Smooth muscle cell (in vitro differentiated cells): ENCODE measurements around the gene MKNK1. TPM values are rescaled to one million over a fixed set of nuclear protein-coding genes. Genes with fewer than 3 reads are reported as not detected.

Experiments used
- DNase-seq: peaks from one replicate; lab custom pipeline; 2025; ENCODE audit not compliant: unreplicated experiment; lab: John Stamatoyannopoulos, UW
- H2AFZ ChIP-seq: fragments of 200-600 bp; sonication (generic); 2 replicates; pipeline ENCODE4 v1.6.0; 2016; ENCODE audit warnings: antibody characterized with exemption, low read depth, mild to moderate bottlenecking
- H3F3A ChIP-seq: fragments of 200-600 bp; sonication (generic); 2 replicates; pipeline ENCODE4 v1.6.0; 2017; ENCODE audit warnings: antibody characterized with exemption, low read depth
- H3K27ac ChIP-seq: fragments of 200-600 bp; sonication (generic); 2 replicates; pipeline ENCODE4 v1.5.1; 2016; ENCODE audit warnings: low read depth, mild to moderate bottlenecking
- H3K27me3 ChIP-seq: fragments of 200-600 bp; sonication (generic); 2 replicates; pipeline ENCODE4 v1.6.1; 2016; ENCODE audit warnings: low read depth, mild to moderate bottlenecking
- H3K36me3 ChIP-seq: fragments of 200-600 bp; sonication (generic); 2 replicates; pipeline ENCODE4 v1.5.1; 2016; ENCODE audit warnings: low read depth
- H3K4me1 ChIP-seq: fragments of 200-600 bp; sonication (generic); 2 replicates; pipeline ENCODE4 v1.5.1; 2016; ENCODE audit warnings: low read depth
- H3K4me2 ChIP-seq: fragments of 200-600 bp; sonication (generic); 2 replicates; pipeline ENCODE4 v1.6.0; 2016; ENCODE audit warnings: mild to moderate bottlenecking
- H3K4me3 ChIP-seq: fragments of 200-600 bp; sonication (generic); 2 replicates; pipeline ENCODE4 v1.5.1; 2016; ENCODE audit warnings: mild to moderate bottlenecking
- H3K79me2 ChIP-seq: fragments of 200-600 bp; sonication (generic); 2 replicates; pipeline ENCODE4 v1.6.0; 2016; ENCODE audit warnings: low read depth, mild to moderate bottlenecking
- H3K9ac ChIP-seq: fragments of 200-600 bp; sonication (generic); 2 replicates; pipeline ENCODE4 v1.6.0; 2016; ENCODE audit warnings: low read depth
- H3K9me3 ChIP-seq: fragments of 200-600 bp; sonication (generic); replicated peaks from 2 replicates; pipeline ENCODE4 v1.5.1; 2016; ENCODE audit warnings: low read depth
- H4K20me1 ChIP-seq: fragments of 200-600 bp; sonication (generic); 2 replicates; pipeline ENCODE4 v1.6.0; 2016; ENCODE audit warnings: low read depth
- CTCF ChIP-seq: fragments of 200-600 bp; sonication (generic); IDR thresholded peaks from 2 replicates; pipeline ENCODE4 v1.5.1; 2017; ENCODE audit warnings: borderline replicate concordance, mild to moderate bottlenecking, antibody characterized with exemption; ENCODE audit not compliant: insufficient read depth, poor library complexity, severe bottlenecking
- WGBS: methylation state at CpG from one replicate; pipeline ENCODE4 v1.1.7; 2016; ENCODE audit warnings: low lambda C conversion rate; 5-methylcytosine and 5-hydroxymethylcytosine counted together
- polyA plus RNA-seq: library from polyadenylated mRNA; unstranded; fragments of >200 nt; fragmentation: Nextera tagmentation; extraction: Ambion mirVana; gene quantifications from 2 replicates; pipeline ENCODE4 v1.2.1, GENCODE V29; 2016
- total RNA-seq: library from RNA; depleted of rRNA; stranded (reverse); fragments of >200 nt; gene quantifications from 2 replicates; pipeline ENCODE4 v1.2.3, GENCODE V29; 2014

Gene MKNK1
- total and polyA plus RNA-seq, 2 experiments from 2014 or later = 11.7 to 18.7 TPM

- peaks cover 2% of the 10 kb centered on the region for H4K20me1 ChIP-seq
- DNase-seq = no peak
- no peaks in the 10 kb centered on the region for H3K27me3 ChIP-seq
- H3K9ac ChIP-seq = no peak overlapping the region
- no peaks in the 10 kb centered on the region for H3K36me3 ChIP-seq
- no peak overlapping the region for H3K4me3 ChIP-seq
- peaks cover 7% of the 10 kb centered on the region for H3K79me2 ChIP-seq
- peaks cover 5% of the 10 kb centered on the region for H3K4me1 ChIP-seq
- H2AFZ ChIP-seq = no peak overlapping the region
- TF ChIP-seq CTCF = no peak
- H3K27ac ChIP-seq = no peak overlapping the region
- H3F3A ChIP-seq = no peaks in the 10 kb centered on the region
- WGBS = 87% methylated on average over 3 of the region's 3 CpGs
- no peaks in the 10 kb centered on the region for H3K9me3 ChIP-seq
- no peak overlapping the region for H3K4me2 ChIP-seq
These were observed 2.6 kb downstream of the MKNK1 start for GRCh38 chr1:46601257-46602007.

- Histone ChIP-seq H3K9ac (no peak overlapping the region), H3K9me3 (no peaks in the 10 kb centered on the region), H2AFZ (no peak overlapping the region), H3K4me1 (peaks cover 5% of the 10 kb centered on the region), H3F3A (no peaks in the 10 kb centered on the region), H3K4me2 (no peak overlapping the region), H3K27ac (no peak overlapping the region), H4K20me1 (peaks cover 21% of the 10 kb centered on the region), H3K27me3 (no peaks in the 10 kb centered on the region), H3K4me3 (no peak overlapping the region), H3K79me2 (peaks cover 7% of the 10 kb centered on the region), H3K36me3 (no peaks in the 10 kb centered on the region)
- no peak for DNase-seq
- no peak for TF ChIP-seq CTCF
- 79% methylated on average over 9 of the region's 9 CpGs for WGBS
These were observed 4.8 kb downstream of the MKNK1 start for GRCh38 chr1:46599059-46599970.

GRCh38 chr1:46596846-46597245, 7.2 kb downstream of the MKNK1 start:
- H3K27me3 ChIP-seq = no peaks in the 10 kb centered on the region
- no peaks in the 10 kb centered on the region for H3K4me1 ChIP-seq
- no peaks in the 10 kb centered on the region for H3K9me3 ChIP-seq
- no peak overlapping the region for H3K9ac ChIP-seq
- no peak overlapping the region for H2AFZ ChIP-seq
- H3K36me3 ChIP-seq = no peaks in the 10 kb centered on the region
- H4K20me1 ChIP-seq = peaks cover 25% of the 10 kb centered on the region
- no peaks in the 10 kb centered on the region for H3K79me2 ChIP-seq
- no peak overlapping the region for H3K4me3 ChIP-seq
- no peaks in the 10 kb centered on the region for H3F3A ChIP-seq
- 81% methylated on average over 3 of the region's 3 CpGs for WGBS
- no peak for TF ChIP-seq CTCF
- H3K27ac ChIP-seq = no peak overlapping the region
- H3K4me2 ChIP-seq = no peak overlapping the region
- no peak for DNase-seq
